HCT116 (cell line): ENCODE results near the gene PTPRR.

Source experiments
- CBX3 ChIP-seq: IDR thresholded peaks from 2 replicates; pipeline ENCODE4 v1.6.1; 2012; ENCODE audit warnings: low read depth
- CEBPB ChIP-seq: IDR thresholded peaks from 2 replicates; pipeline ENCODE4 v1.6.1; 2012; ENCODE audit warnings: low read depth
- ELF1 ChIP-seq: IDR thresholded peaks from 2 replicates; pipeline ENCODE4 v1.6.1; 2012; ENCODE audit warnings: low read depth, borderline replicate concordance
- EZH2 ChIP-seq: fragments of 200-600 bp; sonication (generic); IDR thresholded peaks from 2 replicates; pipeline ENCODE4 v1.6.1; 2017; ENCODE audit warnings: antibody characterized with exemption, mixed run types
- EZH2phosphoT487 ChIP-seq: fragments of 200-600 bp; IDR thresholded peaks from 2 replicates; pipeline ENCODE4 v1.6.1; 2018; ENCODE audit warnings: antibody characterized with exemption, borderline replicate concordance
- JUND ChIP-seq: IDR thresholded peaks from 2 replicates; pipeline ENCODE4 v1.6.1; 2012
- POLR2A ChIP-seq: IDR thresholded peaks from 2 replicates; pipeline ENCODE4 v1.7.0; 2011; ENCODE audit warnings: borderline replicate concordance; ENCODE audit not compliant: insufficient read depth, insufficient read length; ENCODE audit errors: extremely low read depth
- POLR2AphosphoS5 ChIP-seq: IDR thresholded peaks from 2 replicates; pipeline ENCODE4 v1.6.1; 2011; ENCODE audit warnings: mild to moderate bottlenecking, low read depth, low read length, moderate library complexity
- ZNF274 ChIP-seq: fragments of 200-500 bp; sonication (Bioruptor generic); IDR thresholded peaks from 2 replicates; pipeline ENCODE4 v1.6.1; 2014; ENCODE audit warnings: mild to moderate bottlenecking, low read depth, low read length, inconsistent platforms
- TF ChIP-seq, protein P1 (sequence below), 3 experiments: fragments of 200-600 bp in 1 of 3; sonication (generic) in 1 of 3; IDR thresholded peaks in 2 of 3; conservative IDR thresholded peaks in 1 of 3; 2 replicates each; pipeline ENCODE4 v1.5.1; 2012 to 2017; ENCODE audit warnings: low read depth in 2 of 3, low read length in 2 of 3, antibody characterized with exemption in 1 of 3, borderline replicate concordance in 1 of 3, control low read depth in 1 of 3, mild to moderate bottlenecking in 1 of 3, mixed read lengths in 1 of 3, mixed run types in 1 of 3, moderate library complexity in 1 of 3; ENCODE audit not compliant: insufficient read depth in 1 of 3
- TF ChIP-seq, protein P2 (sequence below): IDR thresholded peaks from 2 replicates; pipeline ENCODE4 v1.6.1; 2012; ENCODE audit warnings: low read depth
- TF ChIP-seq, protein P3 (sequence below): IDR thresholded peaks from 2 replicates; pipeline ENCODE4 v1.6.1; 2012

DNA sequence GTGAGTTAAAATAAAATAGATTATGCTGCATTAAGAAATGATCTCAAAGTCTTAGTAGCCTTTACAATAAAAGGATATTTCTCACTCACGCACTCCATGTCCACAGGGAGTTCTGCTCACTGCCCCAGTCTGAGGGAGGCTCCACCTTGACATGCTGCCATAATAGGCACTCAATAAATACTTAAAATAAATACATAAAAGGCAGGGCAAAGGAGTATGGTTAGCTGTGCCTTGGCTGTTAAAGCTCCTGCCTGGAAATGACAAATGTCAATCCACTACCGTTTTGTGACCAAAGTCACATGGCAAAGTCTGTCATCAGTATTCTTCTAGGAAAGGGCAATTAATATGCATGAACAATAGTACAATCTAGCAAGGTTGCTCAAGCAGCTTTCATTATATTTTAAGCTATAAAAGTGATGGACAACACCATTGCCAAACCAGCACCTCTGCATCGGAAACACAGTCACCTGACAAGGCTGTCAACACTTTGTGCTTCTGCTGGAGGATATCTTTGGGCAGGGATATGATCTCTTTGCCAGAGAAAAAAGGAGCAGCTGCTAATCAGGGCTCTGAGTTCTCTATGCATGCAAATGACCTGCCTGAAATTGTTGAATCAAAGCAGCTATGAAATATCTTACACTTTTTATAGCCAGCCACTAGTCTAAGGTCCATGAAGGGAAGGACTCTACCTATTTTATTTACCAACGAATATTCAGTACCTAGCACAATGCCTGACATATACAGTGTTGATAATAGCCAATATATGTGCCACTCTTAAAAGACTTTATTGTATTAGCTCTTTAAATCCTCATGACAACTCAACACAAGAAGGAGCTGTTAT lies 90.1 kb downstream of the PTPRR start:
- TF ChIP-seq, protein P1, sequence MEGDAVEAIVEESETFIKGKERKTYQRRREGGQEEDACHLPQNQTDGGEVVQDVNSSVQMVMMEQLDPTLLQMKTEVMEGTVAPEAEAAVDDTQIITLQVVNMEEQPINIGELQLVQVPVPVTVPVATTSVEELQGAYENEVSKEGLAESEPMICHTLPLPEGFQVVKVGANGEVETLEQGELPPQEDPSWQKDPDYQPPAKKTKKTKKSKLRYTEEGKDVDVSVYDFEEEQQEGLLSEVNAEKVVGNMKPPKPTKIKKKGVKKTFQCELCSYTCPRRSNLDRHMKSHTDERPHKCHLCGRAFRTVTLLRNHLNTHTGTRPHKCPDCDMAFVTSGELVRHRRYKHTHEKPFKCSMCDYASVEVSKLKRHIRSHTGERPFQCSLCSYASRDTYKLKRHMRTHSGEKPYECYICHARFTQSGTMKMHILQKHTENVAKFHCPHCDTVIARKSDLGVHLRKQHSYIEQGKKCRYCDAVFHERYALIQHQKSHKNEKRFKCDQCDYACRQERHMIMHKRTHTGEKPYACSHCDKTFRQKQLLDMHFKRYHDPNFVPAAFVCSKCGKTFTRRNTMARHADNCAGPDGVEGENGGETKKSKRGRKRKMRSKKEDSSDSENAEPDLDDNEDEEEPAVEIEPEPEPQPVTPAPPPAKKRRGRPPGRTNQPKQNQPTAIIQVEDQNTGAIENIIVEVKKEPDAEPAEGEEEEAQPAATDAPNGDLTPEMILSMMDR (IDR thresholded peaks at IDR 0.05 in 2 of 3, conservative IDR thresholded peaks at IDR 0.05 in 1 of 3; ENCODE audit: borderline replicate concordance in 1 of 3, insufficient read depth in 1 of 3, low read depth in 2 of 3, low read length in 2 of 3), result no peak
- no peak for TF ChIP-seq ZNF274
- TF ChIP-seq, protein P2, sequence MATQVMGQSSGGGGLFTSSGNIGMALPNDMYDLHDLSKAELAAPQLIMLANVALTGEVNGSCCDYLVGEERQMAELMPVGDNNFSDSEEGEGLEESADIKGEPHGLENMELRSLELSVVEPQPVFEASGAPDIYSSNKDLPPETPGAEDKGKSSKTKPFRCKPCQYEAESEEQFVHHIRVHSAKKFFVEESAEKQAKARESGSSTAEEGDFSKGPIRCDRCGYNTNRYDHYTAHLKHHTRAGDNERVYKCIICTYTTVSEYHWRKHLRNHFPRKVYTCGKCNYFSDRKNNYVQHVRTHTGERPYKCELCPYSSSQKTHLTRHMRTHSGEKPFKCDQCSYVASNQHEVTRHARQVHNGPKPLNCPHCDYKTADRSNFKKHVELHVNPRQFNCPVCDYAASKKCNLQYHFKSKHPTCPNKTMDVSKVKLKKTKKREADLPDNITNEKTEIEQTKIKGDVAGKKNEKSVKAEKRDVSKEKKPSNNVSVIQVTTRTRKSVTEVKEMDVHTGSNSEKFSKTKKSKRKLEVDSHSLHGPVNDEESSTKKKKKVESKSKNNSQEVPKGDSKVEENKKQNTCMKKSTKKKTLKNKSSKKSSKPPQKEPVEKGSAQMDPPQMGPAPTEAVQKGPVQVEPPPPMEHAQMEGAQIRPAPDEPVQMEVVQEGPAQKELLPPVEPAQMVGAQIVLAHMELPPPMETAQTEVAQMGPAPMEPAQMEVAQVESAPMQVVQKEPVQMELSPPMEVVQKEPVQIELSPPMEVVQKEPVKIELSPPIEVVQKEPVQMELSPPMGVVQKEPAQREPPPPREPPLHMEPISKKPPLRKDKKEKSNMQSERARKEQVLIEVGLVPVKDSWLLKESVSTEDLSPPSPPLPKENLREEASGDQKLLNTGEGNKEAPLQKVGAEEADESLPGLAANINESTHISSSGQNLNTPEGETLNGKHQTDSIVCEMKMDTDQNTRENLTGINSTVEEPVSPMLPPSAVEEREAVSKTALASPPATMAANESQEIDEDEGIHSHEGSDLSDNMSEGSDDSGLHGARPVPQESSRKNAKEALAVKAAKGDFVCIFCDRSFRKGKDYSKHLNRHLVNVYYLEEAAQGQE, result no peak
- TF ChIP-seq EZH2phosphoT487, result no peak
- no peak for TF ChIP-seq POLR2AphosphoS5
- no peak for TF ChIP-seq POLR2A
- TF ChIP-seq, protein P3, sequence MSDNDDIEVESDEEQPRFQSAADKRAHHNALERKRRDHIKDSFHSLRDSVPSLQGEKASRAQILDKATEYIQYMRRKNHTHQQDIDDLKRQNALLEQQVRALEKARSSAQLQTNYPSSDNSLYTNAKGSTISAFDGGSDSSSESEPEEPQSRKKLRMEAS, result no peak
- TF ChIP-seq EZH2, result no peak
- TF ChIP-seq CEBPB, result no peak
- no peak for TF ChIP-seq JUND
- TF ChIP-seq CBX3, result no peak
- TF ChIP-seq ELF1, result no peak
